H9 (cell line): ENCODE measurements around the gene GNA12. TPM values are rescaled to one million over a fixed set of nuclear protein-coding genes. Genes with fewer than 3 reads are reported as not detected.
"Not testable (repeated sequence)": the region's sequence is repeated elsewhere in the genome, so short reads cannot be mapped to it uniquely, and the experiment has no call there.

ENCODE experiments used
- DNase-seq: peaks from one replicate; pipeline ENCODE4 v3.0.0-alpha.2; 2017
- H2AFZ ChIP-seq: one replicate; pipeline ENCODE4 v1.6.1; 2013; ENCODE audit warnings: mild to moderate bottlenecking, low read length, control low read depth, moderate library complexity
- H2AK5ac ChIP-seq: 2 replicates; pipeline ENCODE4 v1.6.1; 2013; ENCODE audit warnings: low read length, control low read depth, mixed read lengths; ENCODE audit not compliant: insufficient read length
- H2BK120ac ChIP-seq: one replicate; pipeline ENCODE4 v1.6.1; 2013; ENCODE audit warnings: low read depth, mild to moderate bottlenecking, low read length, control low read depth, inconsistent platforms; ENCODE audit not compliant: poor library complexity, severe bottlenecking
- H2BK12ac ChIP-seq: 2 replicates; pipeline ENCODE4 v1.6.1; 2013; ENCODE audit warnings: low read length, control low read depth, mixed read lengths, low read depth; ENCODE audit not compliant: insufficient read length
- H2BK15ac ChIP-seq: 2 replicates; pipeline ENCODE4 v1.6.1; 2013; ENCODE audit warnings: low read depth, low read length, control low read depth
- H2BK20ac ChIP-seq: one replicate; pipeline ENCODE4 v1.6.1; 2013; ENCODE audit warnings: low read depth, mild to moderate bottlenecking, low read length, control low read depth, inconsistent platforms; ENCODE audit not compliant: poor library complexity, severe bottlenecking
- H2BK5ac ChIP-seq: 2 replicates; pipeline ENCODE4 v1.6.1; 2013; ENCODE audit warnings: low read length, control low read depth, mixed read lengths; ENCODE audit not compliant: insufficient read length
- H3K14ac ChIP-seq: 2 replicates; pipeline ENCODE4 v1.6.1; 2013; ENCODE audit warnings: low read length, control low read depth; ENCODE audit not compliant: insufficient read depth
- H3K18ac ChIP-seq: 2 replicates; pipeline ENCODE4 v1.6.1; 2013; ENCODE audit warnings: low read depth, mild to moderate bottlenecking, mixed read lengths, low read length, control low read depth; ENCODE audit not compliant: insufficient read length
- H3K23ac ChIP-seq: 2 replicates; pipeline ENCODE4 v1.6.1; 2013; ENCODE audit warnings: low read length, control low read depth, mixed read lengths, low read depth; ENCODE audit not compliant: insufficient read length
- H3K23me2 ChIP-seq: 2 replicates; pipeline ENCODE4 v1.6.1; 2013; ENCODE audit warnings: low read depth, mild to moderate bottlenecking, mixed read lengths, low read length, control low read depth; ENCODE audit not compliant: insufficient read length, poor library complexity, severe bottlenecking
- H3K27ac ChIP-seq: 2 replicates; pipeline ENCODE4 v1.5.1; 2013; ENCODE audit warnings: low read length, control low read depth, mixed read lengths, low read depth; ENCODE audit not compliant: insufficient read length
- H3K27me3 ChIP-seq: 2 replicates; pipeline ENCODE4 v1.6.1; 2013; ENCODE audit warnings: low read length, control low read depth, inconsistent platforms; ENCODE audit not compliant: insufficient read depth
- H3K4ac ChIP-seq: 2 replicates; pipeline ENCODE4 v1.6.1; 2013; ENCODE audit warnings: low read depth, mild to moderate bottlenecking, control low read depth, inconsistent platforms, low read length, moderate library complexity
- H3K4me1 ChIP-seq: 2 replicates; pipeline ENCODE4 v1.6.1; 2013; ENCODE audit warnings: low read length, control low read depth, inconsistent platforms; ENCODE audit not compliant: insufficient read depth
- H3K4me2 ChIP-seq: 2 replicates; pipeline ENCODE4 v1.6.1; 2013; ENCODE audit warnings: low read length, control low read depth, mixed read lengths; ENCODE audit not compliant: insufficient read length, insufficient read depth
- H3K56ac ChIP-seq: 2 replicates; pipeline ENCODE4 v1.6.1; 2013; ENCODE audit warnings: low read depth, mild to moderate bottlenecking, mixed read lengths, low read length, control low read depth; ENCODE audit not compliant: insufficient read length
- H3K79me1 ChIP-seq: 2 replicates; pipeline ENCODE4 v1.6.1; 2013; ENCODE audit warnings: low read depth, mild to moderate bottlenecking, moderate library complexity, low read length, control low read depth, inconsistent platforms; ENCODE audit not compliant: insufficient read depth, poor library complexity, severe bottlenecking
- H3K79me2 ChIP-seq: 2 replicates; pipeline ENCODE4 v1.6.1; 2013; ENCODE audit warnings: low read length, control low read depth, inconsistent platforms; ENCODE audit not compliant: insufficient read depth
- H3K9ac ChIP-seq: 2 replicates; pipeline ENCODE4 v1.6.1; 2013; ENCODE audit warnings: low read length, control low read depth, mixed read lengths; ENCODE audit not compliant: insufficient read length; ENCODE audit errors: extremely low read depth
- H3K9me3 ChIP-seq: one replicate; pipeline ENCODE4 v1.6.1; 2013; ENCODE audit warnings: low read depth, low read length, inconsistent platforms; ENCODE audit not compliant: control insufficient read depth
- H3T11ph ChIP-seq: one replicate; pipeline ENCODE4 v1.6.1; 2013; ENCODE audit warnings: mild to moderate bottlenecking, low read length, control low read depth, inconsistent platforms
- H4K20me1 ChIP-seq: one replicate; pipeline ENCODE4 v1.6.1; 2013; ENCODE audit not compliant: control insufficient read depth, insufficient read length, insufficient read depth
- H4K5ac ChIP-seq: 2 replicates; pipeline ENCODE4 v1.6.1; 2013; ENCODE audit warnings: low read depth, mild to moderate bottlenecking, mixed read lengths, low read length, control low read depth; ENCODE audit not compliant: insufficient read length
- H4K8ac ChIP-seq: replicated peaks from 2 replicates; pipeline ENCODE4 v1.6.1; 2013; ENCODE audit warnings: low read length, control low read depth, mixed read lengths, low read depth; ENCODE audit not compliant: insufficient read length
- H4K91ac ChIP-seq: 2 replicates; pipeline ENCODE4 v1.6.1; 2013; ENCODE audit warnings: low read depth, mild to moderate bottlenecking, moderate library complexity, mixed read lengths, low read length, control low read depth; ENCODE audit not compliant: insufficient read length
- H3K27ac Mint-ChIP-seq, 3 experiments: 2 replicates in 2 of 3; 3 replicates in 1 of 3; pipeline ENCODE4 v1.8.0; 2020 to 2021; ENCODE audit warnings: mixed read lengths in 3 of 3, mild to moderate bottlenecking in 1 of 3, moderate library complexity in 1 of 3
- H3K27me3 Mint-ChIP-seq: 2 replicates; pipeline ENCODE4 v1.8.0; 2021; ENCODE audit warnings: low read depth, mild to moderate bottlenecking, moderate library complexity, mixed read lengths
- H3K36me3 Mint-ChIP-seq, 3 experiments: 2 replicates in 2 of 3; 3 replicates in 1 of 3; pipeline ENCODE4 v1.8.0; 2020 to 2021; ENCODE audit warnings: low read depth in 3 of 3, mixed read lengths in 3 of 3; ENCODE audit not compliant: insufficient read depth in 1 of 3
- H3K4me1 Mint-ChIP-seq, 2 experiments: 2 replicates each; pipeline ENCODE4 v1.8.0; 2020; ENCODE audit warnings: mixed read lengths in 2 of 2
- H3K4me3 Mint-ChIP-seq, 2 experiments: 2 replicates in 1 of 2; 3 replicates in 1 of 2; pipeline ENCODE4 v1.8.0; 2020 to 2021; ENCODE audit warnings: mild to moderate bottlenecking in 2 of 2, mixed read lengths in 2 of 2, moderate library complexity in 1 of 2
- H3K9me3 Mint-ChIP-seq, 2 experiments: 2 replicates in 1 of 2; 3 replicates in 1 of 2; pipeline ENCODE4 v1.8.0; 2020; ENCODE audit warnings: mild to moderate bottlenecking in 2 of 2, mixed read lengths in 2 of 2, moderate library complexity in 1 of 2
- CTCF ChIP-seq: fragments of 200-600 bp; sonication (generic); conservative IDR thresholded peaks from 3 replicates; pipeline ENCODE4 v1.8.0; 2021; ENCODE audit warnings: antibody characterized with exemption, mild to moderate bottlenecking
- WGBS: extraction: QIAGEN DNeasy Blood & Tissue Kit; methylation state at CpG from one replicate; pipeline ENCODE4 v1.1.7; 2013; ENCODE audit warnings: missing lambda C conversion rate, low lambda C conversion rate, mixed read lengths; ENCODE audit not compliant: insufficient read length; ENCODE audit errors: extremely low coverage; 5-methylcytosine and 5-hydroxymethylcytosine counted together
- total RNA-seq: library from RNA; stranded (reverse); gene quantifications from 2 replicates; pipeline ENCODE4 v1.2.1, GENCODE V29; 2021

The GNA12 gene
- total RNA-seq, 1 experiment from 2014 or later: 60.2 TPM

GRCh38 chr7:2692543-2692942, 151.6 kb downstream of the GNA12 start:
- no peak overlapping the region for H2BK5ac ChIP-seq
- H3K27ac ChIP-seq: no peak overlapping the region
- no peak overlapping the region for H2AK5ac ChIP-seq
- no peak overlapping the region for H2BK12ac ChIP-seq
- H3K23ac ChIP-seq: no peak overlapping the region
- Mint-ChIP-seq H3K4me3 (no peak overlapping the region), H3K27me3 (peaks cover 35% of the 10 kb centered on the region), H3K36me3 (no peaks in the 10 kb centered on the region), H3K9me3 (no peaks in the 10 kb centered on the region), H3K27ac (no peak overlapping the region; a peak in 1 of 7 replicates), H3K4me1 (peaks cover 5 to 8% of the 10 kb centered on the region in 2 experiments)
- no peak overlapping the region for H3K56ac ChIP-seq
- H3K27me3 ChIP-seq: peaks cover 8% of the 10 kb centered on the region; the same call in 1 of the 2 replicates
- no peak overlapping the region for H2AFZ ChIP-seq
- H3K23me2 ChIP-seq: peaks cover 11% of the 10 kb centered on the region
- H3T11ph ChIP-seq: no peak overlapping the region
- no peak for DNase-seq
- H4K8ac ChIP-seq: no peak overlapping the region
- no peak overlapping the region for H3K9ac ChIP-seq
- no peaks in the 10 kb centered on the region for H3K79me2 ChIP-seq
- no peaks in the 10 kb centered on the region for H3K4me1 ChIP-seq
- WGBS: no CpG with 5 or more reads among the region's 14 CpGs
- no peak overlapping the region for H4K91ac ChIP-seq
- H3K18ac ChIP-seq: no peak overlapping the region
- H4K5ac ChIP-seq: no peak overlapping the region
- H2BK20ac ChIP-seq: no peak overlapping the region
- no peak overlapping the region for H3K4me2 ChIP-seq
- H3K4ac ChIP-seq: no peak overlapping the region
- TF ChIP-seq CTCF: no peak
- no peaks in the 10 kb centered on the region for H3K79me1 ChIP-seq
- H3K14ac ChIP-seq: no peak overlapping the region
- no peaks in the 10 kb centered on the region for H4K20me1 ChIP-seq
- no peaks in the 10 kb centered on the region for H3K9me3 ChIP-seq
- H2BK120ac ChIP-seq: no peak overlapping the region
- H2BK15ac ChIP-seq: no peak overlapping the region

- not testable (repeated sequence) for H3K9me3 ChIP-seq, H3K14ac ChIP-seq, H4K91ac ChIP-seq, H3K79me1 ChIP-seq, H4K8ac ChIP-seq, H2BK15ac ChIP-seq, H3K36me3 Mint-ChIP-seq, H2BK12ac ChIP-seq, H2AFZ ChIP-seq, H3K9ac ChIP-seq, H3K79me2 ChIP-seq, H3K4me1 Mint-ChIP-seq, H2BK5ac ChIP-seq, H2BK120ac ChIP-seq, H3T11ph ChIP-seq, H4K5ac ChIP-seq, H2AK5ac ChIP-seq, H3K4me1 ChIP-seq, H3K4ac ChIP-seq, H3K4me2 ChIP-seq, H3K27ac Mint-ChIP-seq, H3K27ac ChIP-seq, H3K56ac ChIP-seq, DNase-seq, H2BK20ac ChIP-seq, H3K4me3 Mint-ChIP-seq, H3K9me3 Mint-ChIP-seq, H4K20me1 ChIP-seq, H3K23ac ChIP-seq, H3K18ac ChIP-seq
- peaks cover 11% of the 10 kb centered on the region for H3K23me2 ChIP-seq
- peaks cover 40% of the 10 kb centered on the region for H3K27me3 Mint-ChIP-seq
- no CpG with 5 or more reads among the region's 23 CpGs for WGBS
- H3K27me3 ChIP-seq: peaks cover 12% of the 10 kb centered on the region; the same call in 1 of the 2 replicates
Observed at GRCh38 chr7:2691932-2692439, 152.1 kb downstream of the GNA12 start.
